G401.6 (cell line): ENCODE measurements around the gene COL18A1.
"Not testable (repeated sequence)": the region's sequence is repeated elsewhere in the genome, so short reads cannot be mapped to it uniquely, and the experiment has no call there.

Source experiments
- FAIRE-seq: peaks from 2 replicates; lab custom pipeline; 2012; peaks lifted over from hg19 to GRCh38; lab: Jason Lieb, UNC

Gene COL18A1

DNA sequence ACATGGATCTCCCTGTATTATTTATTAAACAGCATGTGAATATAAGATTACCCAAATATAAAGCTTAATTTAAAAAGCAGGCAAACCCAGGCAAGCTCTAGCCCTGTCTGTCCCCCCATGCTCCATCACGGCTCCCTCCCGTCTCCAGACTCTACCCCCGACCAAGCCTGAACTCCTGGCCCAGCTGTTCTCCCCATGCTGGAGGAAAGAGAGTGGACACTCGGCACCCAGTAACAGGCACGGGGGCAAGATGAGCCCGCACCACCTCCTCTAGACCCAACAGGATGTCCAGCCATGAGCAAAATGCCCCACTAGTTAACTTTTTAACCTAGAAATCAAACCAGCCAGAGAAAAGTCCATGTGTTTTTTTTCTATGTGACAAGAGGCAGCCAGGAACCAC lies 118.0 kb downstream of the COL18A1 start:
- FAIRE-seq, result no peak

DNA sequence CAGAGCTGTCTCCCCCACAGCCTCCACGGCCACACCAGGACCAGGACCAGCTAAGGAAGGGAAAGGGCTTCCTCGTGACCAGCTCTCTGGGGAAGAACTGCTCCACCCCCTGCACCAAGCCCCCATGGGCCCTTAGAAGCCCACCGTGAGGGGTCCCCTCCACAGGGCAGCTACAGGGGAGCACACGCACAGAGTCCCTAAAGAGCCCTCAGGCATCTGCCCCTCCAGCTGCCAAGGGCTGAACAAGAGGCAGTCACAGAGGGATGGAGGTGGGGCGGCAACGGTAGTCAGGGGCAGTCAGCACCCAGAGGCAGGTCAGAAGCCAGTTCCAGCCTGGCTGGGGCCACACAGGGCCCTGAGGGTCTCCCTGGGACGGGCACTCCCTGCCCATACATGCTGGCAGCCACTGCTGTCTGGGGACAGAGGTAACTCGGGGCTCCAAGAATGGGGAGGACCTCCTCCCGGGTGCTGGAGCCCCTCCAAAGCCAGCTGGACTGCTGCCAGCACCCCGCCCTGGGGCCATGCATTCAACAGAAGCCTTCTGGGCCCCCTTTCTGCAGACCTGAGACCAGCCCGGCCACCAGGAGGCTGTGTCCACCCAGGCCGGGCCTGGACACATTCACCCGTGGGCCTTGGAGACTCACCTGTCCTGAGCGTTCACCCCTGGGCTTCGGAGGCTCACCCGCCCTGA lies 118.6 kb downstream of the COL18A1 start:
- no peak for FAIRE-seq

DNA sequence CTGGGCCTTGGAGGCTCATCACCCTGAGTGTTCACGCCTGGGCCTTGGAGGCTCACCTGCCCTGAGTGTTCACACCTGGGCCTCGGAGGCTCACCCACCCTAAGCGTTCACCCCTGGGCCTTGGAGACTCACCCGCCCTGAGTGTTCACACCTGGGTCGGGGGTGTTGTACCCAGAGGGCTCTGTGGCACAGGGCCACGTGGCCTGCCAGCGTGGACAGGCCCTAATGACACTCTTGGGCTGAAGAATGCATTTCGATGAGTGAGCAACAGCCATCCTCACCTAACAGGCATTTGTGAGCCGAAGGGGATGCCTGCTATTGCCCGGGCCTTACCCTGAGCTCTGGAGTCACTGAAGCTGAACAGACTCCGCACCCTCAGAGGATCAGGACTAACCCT lies 119.8 kb downstream of the COL18A1 start:
- no peak for FAIRE-seq

DNA sequence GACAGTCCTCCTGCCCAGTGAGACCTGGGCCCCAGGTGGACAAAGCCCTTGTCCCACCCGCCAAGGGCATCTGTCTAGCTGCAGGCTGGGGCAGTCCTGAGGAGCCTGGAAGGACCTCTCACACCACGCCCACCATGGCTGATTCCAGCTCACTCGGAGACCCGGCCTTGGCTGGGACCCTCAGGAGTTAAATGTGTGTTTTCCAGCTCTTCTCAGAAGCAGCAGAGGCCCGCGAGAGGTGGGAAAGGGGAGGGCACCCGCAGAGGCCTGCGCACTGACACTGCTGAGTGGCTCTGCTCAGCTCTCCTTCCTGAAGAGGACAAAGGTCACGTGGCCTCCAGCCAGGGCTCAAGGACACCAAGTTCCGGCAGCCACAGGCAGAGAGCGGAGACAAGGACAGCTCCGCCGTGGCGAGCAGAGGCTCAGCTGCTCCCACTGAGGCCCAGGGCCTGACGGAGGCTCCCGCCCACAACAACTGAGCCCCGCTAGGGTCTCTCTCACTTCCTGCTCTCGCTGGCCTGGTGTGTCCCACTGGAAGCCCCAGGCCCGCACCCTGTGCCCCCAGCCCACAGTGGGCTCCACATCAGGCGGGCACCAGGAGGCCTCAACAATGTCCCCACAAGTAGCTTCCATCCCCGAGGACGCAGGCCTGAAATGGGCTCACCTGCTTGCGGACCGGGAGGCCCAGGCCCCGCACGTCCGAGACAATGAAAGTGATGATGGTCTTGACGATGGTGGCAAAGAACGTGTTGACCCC lies 120.4 kb downstream of the COL18A1 start:
- FAIRE-seq, result no peak

DNA sequence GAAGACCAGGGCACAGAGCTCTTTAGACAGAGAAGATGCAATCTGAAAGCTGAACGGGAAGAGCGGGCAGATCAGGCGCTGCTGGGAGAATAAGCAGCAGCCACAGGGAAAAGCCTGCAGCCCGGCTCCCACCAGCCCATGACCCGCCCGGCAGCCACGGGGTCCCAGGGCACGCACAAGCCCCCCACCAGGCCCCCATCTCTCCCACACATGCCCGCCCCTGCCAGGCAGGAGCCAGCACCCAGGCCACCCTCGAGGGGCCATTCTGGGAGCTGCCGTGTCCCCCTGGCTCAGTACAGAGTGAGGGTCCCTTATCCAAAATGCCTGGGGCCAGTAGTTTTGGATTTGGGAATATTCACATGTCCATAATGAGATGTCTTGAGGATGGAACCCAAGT lies 120.9 kb downstream of the COL18A1 start:
- FAIRE-seq, result no peak

DNA sequence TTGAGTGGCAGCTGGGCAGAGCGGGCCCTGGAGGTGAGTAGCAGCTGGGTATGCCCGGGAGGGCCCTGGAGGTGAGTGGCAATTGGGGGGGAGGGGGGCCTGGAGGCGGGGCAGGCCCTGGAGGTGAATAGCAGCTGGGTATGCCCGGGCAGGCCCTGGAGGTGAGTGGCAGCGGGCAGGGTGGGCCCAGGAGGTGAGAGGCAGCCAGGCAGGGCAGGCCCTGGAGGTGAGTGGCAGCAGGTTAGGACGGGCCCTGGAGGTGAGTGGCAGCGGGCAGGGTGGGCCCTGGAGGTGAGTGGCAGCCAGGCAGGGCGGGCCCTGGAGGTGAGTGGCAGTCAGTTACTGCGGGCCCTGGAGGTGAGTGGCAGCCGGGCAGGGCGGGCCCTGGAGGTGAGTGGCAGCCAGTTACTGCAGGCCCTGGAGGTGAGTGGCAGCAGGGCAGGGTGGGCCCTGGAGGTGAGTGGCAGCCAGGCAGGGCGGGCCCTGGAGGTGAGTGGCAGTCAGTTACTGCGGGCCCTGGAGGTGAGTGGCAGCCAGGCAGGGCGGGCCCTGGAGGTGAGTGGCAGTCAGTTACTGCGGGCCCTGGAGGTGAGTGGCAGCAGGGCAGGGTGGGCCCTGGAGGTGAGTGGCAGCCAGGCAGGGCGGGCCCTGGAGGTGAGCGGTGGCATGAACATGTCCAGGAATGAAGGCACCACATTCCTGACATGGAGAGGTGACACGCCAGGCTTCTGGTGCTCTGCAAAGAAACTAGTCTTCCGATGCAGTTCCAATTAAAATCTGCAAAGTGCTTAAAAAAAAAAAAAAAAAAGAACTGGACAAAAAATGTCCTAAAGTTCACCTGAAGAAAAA lies 122.4 kb downstream of the COL18A1 start:
- not testable (repeated sequence) for FAIRE-seq

DNA sequence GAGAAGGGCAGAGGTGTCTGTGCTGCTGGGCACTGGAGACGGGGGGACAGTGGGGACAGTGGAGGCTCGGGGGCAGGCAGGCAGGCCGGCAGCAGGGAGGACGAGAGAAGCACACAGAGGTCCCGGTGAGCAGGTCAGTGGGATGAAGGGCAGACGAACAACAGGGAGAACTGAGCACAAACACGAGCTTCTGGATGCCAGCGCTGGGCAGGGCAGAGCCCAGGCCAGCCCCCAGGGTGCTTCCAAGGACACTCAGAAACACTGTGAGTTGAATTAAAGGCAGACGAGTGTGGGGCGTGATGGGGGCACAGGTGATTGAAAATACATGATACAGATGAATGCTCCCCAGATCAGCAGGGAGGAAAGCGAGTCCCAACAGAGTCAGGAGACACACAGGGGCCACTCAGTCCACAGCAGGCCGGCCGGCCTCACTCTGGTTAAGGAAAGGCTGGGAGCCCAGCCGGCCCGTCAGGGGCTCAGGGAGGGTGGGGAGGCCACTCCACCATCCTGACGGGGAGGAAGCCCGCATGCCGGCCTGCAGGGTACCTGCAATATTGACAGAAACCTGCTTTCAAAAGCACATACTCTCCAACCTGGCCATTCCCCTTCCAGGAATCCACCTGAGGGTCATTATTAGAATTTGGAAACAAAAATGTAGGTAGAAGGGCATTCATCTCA lies 123.2 kb downstream of the COL18A1 start:
- FAIRE-seq, result no peak

DNA sequence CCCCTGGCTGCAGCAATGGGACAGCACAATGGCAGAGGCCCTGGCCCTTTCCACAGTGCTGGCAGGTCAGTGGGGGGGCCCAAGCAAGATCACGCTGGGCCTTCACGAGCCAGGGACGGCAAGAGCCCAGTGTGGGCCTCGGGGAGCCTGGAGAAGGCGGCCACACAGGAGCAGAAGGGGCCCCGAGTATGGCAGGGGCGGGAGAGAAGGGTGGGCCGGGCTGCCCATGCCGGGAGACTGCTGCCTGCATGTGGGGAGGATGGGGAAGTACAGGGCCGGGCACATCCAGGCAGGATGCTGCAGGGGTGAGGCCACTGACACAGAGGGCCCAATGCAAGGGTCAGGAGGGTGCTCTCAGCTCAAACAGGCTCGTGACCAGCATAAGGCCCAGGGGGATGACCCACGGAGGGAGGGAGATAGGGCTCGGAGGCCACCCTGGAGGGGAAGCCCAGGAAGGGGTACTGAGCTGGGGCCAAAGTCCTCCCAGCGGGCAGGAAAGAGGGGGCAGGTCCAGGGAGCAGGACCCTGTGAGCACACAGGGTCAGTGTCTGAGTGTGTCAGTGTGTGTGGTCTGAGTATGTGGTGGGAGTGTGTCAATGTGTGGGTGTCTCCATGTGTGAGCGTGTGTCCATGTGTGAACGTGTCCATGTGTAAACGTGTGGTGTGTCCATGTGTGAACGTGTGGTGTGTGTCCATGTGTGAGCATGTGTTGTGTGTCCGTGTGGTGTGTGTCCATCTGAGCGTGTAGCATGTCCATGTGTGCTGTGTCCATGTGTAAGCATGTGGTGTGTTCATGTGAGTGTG lies 124.2 kb downstream of the COL18A1 start:
- FAIRE-seq, result no peak

DNA sequence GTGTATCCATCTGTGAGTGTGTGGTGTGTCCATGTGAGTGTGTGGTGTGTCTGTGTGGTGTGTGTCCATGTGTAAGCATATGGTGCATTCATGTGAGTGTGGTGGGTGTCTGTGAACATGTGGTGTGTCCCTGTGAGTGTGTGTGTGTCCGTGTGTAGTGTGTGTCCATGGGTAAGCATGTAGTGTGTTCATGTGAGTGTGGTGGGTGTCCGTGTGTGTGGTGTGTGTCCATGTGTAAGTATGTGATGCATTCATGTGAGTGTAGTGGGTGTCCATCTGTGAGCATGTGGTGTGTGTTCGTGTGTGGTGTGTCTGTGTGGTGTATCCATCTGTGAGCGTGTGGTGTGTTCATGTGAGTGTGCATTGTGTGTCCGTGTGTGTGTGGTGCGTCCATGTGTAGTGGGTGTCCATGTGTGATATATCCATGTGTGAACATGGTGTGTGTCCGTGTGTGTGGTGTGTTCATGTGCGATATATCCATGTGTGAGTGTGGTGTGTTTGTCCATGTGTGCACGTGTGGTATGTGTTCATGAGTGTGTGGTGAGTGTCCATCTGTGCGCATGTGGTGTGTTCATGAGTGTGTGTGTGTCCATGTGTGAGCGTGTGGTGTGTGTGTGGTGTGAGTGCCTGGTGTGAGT lies 124.9 kb downstream of the COL18A1 start:
- no peak for FAIRE-seq

DNA sequence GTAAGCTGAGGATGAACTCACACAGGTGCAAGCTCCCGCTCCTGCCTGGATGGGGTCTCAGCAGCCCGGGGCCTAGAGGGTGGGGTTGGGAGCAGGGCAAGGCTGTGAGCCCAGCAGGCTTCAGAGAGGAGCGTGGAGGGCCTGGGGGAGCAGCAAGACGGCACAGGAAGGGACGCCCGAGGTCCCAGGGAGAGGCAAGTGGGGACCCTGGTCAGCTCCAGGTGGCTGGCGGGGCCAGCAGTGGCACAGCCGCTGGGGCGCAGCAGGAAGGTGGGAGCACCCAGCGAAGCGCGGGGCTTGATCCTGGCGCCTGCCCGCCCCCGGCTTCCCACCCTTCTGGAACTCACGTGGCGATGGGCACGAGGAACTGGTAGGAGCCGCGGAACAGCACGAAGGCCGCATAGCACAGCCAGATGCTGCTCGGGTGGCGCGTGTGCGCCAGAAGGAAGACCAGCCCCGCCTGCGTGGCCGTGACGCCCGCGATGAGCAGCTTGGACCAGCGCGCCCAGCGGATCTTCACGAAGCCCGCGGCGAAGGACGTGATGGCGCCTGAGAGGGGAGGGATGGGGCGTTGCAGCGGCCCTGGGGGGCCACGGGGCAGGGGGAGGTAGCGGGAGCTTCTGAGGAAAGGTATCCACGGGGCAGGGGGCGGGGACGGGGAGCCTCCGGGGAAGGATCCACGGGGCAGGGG lies 125.6 kb downstream of the COL18A1 start:
- FAIRE-seq, result no peak

DNA sequence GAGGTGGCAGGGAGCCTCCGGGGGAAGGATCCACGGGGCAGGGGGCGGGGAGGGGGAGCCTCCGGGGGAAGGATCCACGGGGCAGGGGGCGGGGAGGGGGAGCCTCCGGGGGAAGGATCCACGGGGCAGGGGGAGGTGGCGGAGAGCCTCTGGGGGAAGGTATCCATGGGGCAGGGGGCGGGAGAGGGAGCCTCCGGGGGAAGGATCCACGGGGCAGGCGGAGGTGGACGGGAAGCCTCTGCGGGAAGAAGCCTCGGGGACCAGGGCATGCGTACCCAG lies 126.1 kb downstream of the COL18A1 start:
- FAIRE-seq, result not testable (repeated sequence)

DNA sequence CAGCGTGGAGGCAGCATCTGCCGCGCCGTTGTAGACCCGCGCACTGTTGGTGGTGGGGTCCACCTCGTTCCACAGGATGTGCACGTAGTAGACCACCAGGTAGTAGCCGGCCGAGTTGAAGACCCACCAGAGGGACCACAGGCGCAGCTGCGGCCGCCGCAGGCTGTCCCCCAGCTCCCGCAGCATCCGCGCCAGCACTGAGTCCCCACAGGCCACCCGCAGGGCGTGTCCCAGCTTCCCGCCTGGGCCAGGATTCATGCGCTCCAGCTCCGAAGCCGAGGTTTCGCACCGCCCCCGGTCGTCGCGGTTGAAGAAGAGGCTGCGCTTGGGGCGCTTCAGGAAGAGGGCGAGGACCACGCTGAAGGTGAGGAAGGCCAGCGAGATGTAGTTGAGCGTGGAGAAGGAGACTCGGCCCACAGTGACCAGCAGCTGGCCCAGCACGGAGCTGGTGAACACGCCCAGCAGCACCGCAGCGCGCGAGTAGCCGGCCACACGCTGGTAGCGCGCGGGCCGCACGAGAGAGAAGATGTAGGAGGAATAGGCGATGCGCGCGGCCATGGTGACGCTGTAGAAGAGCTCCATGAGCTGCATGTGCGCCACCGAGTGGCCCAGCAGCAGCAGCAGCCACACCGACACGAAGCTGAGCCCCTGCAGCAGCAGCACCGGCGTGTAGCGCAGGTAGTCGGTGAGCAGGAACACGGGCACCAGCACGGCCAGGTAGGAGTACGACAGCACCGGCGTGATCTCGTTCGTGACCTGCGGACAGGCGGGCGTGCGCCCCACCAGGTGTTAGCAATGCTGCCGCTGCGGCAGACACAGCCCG lies 126.6 kb downstream of the COL18A1 start:
- no peak for FAIRE-seq

DNA sequence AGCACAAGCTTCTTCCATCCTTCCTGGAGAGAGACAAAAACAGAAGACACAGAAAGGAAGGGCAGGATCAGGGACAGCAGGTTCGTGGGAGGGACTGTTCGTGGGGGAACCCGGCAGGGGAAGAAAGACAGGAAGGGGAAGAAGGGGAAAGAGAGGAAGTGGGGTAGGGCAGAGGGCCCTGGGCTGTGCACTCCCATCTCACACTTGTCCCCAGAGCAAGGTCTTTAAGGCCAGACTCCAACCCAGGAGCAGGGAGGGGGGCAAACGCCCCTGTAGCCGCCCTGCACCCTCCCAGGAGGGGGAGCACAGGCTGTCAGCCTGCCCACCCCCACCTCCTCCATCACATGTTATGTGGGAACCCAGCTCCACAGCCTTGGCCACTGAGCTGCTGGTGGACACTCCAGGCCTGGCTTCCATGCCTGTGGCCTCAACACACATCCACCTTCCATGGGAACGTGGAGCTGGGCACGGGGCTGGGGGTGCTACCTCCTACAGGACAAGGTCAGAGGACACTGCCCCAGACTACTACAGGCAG lies 127.9 kb downstream of the COL18A1 start:
- FAIRE-seq, result no peak

DNA sequence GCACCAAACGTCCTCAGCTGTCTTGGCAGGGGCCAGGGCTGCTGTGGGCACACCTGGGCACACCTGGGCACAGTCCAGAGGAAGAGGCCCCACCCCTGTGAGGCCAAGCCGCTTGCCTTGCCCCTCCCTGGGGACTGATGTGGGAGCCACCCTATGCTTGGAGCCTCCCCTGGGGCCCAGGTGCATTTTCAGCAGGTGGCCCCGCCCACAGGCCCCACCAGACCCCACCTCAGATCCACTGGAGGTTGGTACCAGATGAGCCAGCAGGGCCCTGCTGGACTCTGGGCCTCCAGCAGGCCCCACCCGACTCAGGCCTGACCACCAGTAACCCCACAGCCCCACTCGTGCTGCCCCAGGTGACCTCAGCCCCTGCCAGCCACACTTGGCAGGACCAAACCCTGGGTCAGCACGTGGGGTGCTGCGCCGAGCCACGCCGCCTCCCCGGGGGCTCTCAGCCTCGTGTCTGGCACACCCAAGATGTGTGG lies 128.4 kb downstream of the COL18A1 start:
- FAIRE-seq, result no peak

DNA sequence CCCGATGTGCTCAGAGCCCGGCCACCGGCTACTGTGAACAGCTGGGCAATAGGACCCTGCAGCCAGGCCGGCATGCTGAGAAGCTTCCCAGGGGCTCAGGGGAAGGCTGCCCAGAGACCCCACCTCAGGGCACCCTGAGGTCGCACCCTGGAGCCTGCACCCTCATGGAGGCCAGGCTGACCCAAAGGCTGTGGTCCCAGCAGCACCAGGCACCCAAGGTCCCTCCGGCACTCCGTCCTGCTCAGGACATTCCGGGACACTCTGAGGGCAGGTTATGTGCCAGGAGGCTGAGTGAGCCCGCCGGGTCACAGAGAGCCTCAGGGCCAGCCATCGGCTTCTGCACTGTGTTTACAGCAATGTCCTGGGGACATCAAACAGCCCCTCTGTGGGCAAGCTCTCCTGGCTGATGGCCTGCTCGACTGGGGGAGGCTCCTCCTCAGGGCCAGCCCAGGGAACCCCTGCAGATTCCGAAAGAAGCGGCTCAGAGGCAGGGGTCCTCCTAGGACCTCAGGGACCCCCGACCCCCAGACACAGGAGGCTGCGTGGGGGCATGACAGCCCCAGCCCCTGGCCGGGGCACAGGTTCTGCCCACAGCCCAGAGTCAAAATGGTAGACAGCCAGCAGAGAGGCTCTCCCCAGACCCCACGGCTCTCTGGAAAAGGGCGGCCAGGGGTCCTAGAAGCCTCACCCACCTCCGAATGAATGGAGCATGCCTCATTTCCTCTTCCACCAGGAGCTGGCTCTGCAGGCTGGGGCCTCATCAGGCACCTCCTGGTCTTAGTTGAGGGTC lies 129.1 kb downstream of the COL18A1 start:
- FAIRE-seq, result no peak

DNA sequence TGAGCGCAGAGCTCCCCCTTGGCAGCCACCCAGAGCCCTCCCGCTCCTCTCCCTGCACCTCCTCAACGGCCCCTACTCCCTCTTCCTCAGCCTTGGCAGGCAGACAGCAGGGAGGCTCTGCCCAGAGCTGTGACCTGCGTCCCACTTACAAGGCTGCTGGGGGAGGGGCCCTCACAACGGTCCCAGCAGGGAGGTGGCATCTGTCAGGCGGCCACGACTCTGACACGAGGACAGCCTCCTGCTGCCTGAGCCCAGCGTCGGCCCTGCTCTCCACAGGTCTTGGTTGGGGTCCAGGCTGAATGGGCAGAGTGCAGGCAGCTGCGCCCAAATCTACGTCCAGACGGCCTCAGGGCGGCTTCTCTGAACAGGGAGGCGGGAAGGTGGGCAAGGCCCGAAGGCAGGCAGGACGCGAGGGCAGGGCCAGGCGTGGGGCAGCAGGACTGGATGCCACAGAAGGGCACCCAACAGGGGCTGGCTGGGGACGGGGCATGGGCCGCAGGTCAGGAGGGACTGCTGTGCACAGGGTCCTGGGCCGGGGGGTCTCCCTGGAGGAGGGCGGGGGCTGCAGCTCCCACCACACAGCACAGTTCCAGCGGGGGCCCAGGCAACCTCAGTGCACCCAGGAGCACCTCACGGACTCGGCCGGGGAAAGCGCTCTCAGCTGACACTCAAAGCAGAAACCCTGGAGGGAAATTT lies 129.8 kb downstream of the COL18A1 start:
- FAIRE-seq, result no peak

DNA sequence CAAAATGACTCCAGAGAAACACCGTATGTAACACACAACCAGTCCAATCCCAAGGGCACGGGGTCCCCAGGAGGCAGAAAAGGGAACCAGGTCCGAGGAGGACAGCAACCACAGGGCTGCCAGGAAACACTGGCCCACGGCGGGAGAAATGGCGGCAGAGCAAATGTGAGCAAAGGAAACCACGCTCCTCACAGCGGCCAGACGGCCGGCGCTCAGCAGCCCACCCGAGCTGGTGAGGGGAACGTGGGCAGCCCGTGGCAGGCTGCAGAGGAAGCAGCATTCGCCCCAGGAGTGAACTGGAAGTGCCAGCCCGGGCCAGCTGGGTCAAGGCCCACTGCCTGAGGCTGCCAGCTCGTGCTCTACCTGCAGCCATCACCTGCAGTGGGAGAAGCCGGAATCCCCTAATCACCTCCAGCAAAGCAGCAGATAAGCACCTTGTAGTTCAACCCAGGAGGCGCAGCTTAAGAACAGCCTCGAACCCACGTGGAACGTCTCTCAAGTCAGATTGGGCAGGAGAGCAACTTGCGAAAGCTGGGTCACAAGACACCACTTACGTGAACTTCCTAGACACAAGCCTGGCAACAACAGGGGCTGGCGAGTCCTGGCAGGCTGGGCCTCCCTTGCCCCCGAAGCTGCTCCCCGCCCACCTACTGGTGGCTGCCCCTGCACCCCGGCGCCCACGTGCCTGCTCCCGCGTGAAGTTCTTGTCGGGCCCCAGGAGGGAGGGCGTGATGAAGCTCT lies 130.5 kb downstream of the COL18A1 start:
- no peak for FAIRE-seq
